Measurements from ENCODE around the gene SUDS3.

Gene SUDS3

GRCh38 chr12:118436002-118436730, 59.8 kb downstream of the SUDS3 start:
- Histone ChIP-seq H3K4me3 (ENCODE audit: low read depth in 1 of 2, low read length in 1 of 2) (no peak overlapping the region), H3K36me3 (no peaks in the 10 kb centered on the region), H3K9me3 (no peaks in the 10 kb centered on the region), H3K27me3 (peaks cover 17% of the 10 kb centered on the region), H3K27ac (no peak overlapping the region), H3K4me1 (ENCODE audit: control insufficient read depth in 1 of 2, insufficient read depth in 1 of 2, low read depth in 1 of 2, low read length in 1 of 2) (no peaks in the 10 kb centered on the region)
- no peak for TF ChIP-seq CTCF (IDR thresholded peaks at IDR 0.05)

DNA sequence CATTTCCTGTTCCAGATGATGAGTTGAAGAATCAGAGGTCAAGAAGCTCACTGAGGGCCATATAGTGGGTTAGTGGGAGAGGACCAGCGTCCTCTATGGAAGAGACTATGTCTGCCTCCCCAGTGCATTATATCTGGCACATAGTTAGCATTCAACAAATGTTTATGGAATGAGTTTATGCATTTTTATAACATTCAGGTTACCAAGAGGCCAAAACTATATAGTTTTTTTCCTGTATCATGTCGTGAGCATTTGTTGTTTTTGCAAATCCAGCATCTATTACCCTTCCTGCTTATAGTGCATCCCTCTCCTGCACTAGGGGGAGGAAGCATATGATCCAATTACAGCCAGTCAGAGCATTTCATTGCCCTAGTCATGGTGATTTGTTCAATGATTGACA, 60.6 kb downstream of the SUDS3 start:
- H3K4me1 ChIP-seq (ENCODE audit: control insufficient read depth in 1 of 2, insufficient read depth in 1 of 2, low read depth in 1 of 2, low read length in 1 of 2), result no peaks in the 10 kb centered on the region
- no peaks in the 10 kb centered on the region for H3K9me3 ChIP-seq
- no peaks in the 10 kb centered on the region for H3K36me3 ChIP-seq
- no peak for TF ChIP-seq CTCF (IDR thresholded peaks at IDR 0.05)
- H3K27me3 ChIP-seq, result peaks cover 25% of the 10 kb centered on the region
- no peak overlapping the region for H3K4me3 ChIP-seq (ENCODE audit: low read depth in 1 of 2, low read length in 1 of 2)
- H3K27ac ChIP-seq, result no peak overlapping the region

GRCh38 chr12:118439068-118439467, 62.7 kb downstream of the SUDS3 start:
- peaks cover 26% of the 10 kb centered on the region for H3K27me3 ChIP-seq
- TF ChIP-seq CTCF (IDR thresholded peaks at IDR 0.05), result no peak
- no peaks in the 10 kb centered on the region for H3K9me3 ChIP-seq
- no peaks in the 10 kb centered on the region for H3K4me1 ChIP-seq (ENCODE audit: control insufficient read depth in 1 of 2, insufficient read depth in 1 of 2, low read depth in 1 of 2, low read length in 1 of 2)
- H3K27ac ChIP-seq, result no peak overlapping the region
- H3K36me3 ChIP-seq, result no peaks in the 10 kb centered on the region
- no peak overlapping the region for H3K4me3 ChIP-seq (ENCODE audit: low read depth in 1 of 2, low read length in 1 of 2)

- no peaks in the 10 kb centered on the region for H3K4me1 ChIP-seq (ENCODE audit: control insufficient read depth in 1 of 2, insufficient read depth in 1 of 2, low read depth in 1 of 2, low read length in 1 of 2)
- no peak overlapping the region for H3K4me3 ChIP-seq (ENCODE audit: low read depth in 1 of 2, low read length in 1 of 2)
- no peak overlapping the region for H3K27ac ChIP-seq
- no peaks in the 10 kb centered on the region for H3K36me3 ChIP-seq
- peaks cover 14% of the 10 kb centered on the region for H3K27me3 ChIP-seq
- no peaks in the 10 kb centered on the region for H3K9me3 ChIP-seq
- no peak for TF ChIP-seq CTCF (IDR thresholded peaks at IDR 0.05)
Measured at GRCh38 chr12:118446247-118446646, 69.9 kb downstream of the SUDS3 start.

- H3K36me3 ChIP-seq, result no peaks in the 10 kb centered on the region
- H3K27me3 ChIP-seq, result peaks cover 6% of the 10 kb centered on the region
- no peak overlapping the region for H3K4me3 ChIP-seq (ENCODE audit: low read depth in 1 of 2, low read length in 1 of 2)
- no peaks in the 10 kb centered on the region for H3K4me1 ChIP-seq (ENCODE audit: control insufficient read depth in 1 of 2, insufficient read depth in 1 of 2, low read depth in 1 of 2, low read length in 1 of 2)
- TF ChIP-seq CTCF (IDR thresholded peaks at IDR 0.05), result no peak
- H3K27ac ChIP-seq, result no peak overlapping the region
- no peaks in the 10 kb centered on the region for H3K9me3 ChIP-seq
Measured at GRCh38 chr12:118447181-118447580, 70.8 kb downstream of the SUDS3 start.

Data from neutrophil (primary cell).